Ishikawa (cell line): Measurements from ENCODE around the gene CNTN2.

Experiments used
- CEBPB ChIP-seq: IDR thresholded peaks from 2 replicates; pipeline ENCODE4 v1.6.1; 2012
- CREB1 ChIP-seq: IDR thresholded peaks from 2 replicates; pipeline ENCODE4 v1.6.1; 2012; ENCODE audit warnings: low read depth
- EGR1 ChIP-seq: IDR thresholded peaks from 2 replicates; pipeline ENCODE4 v1.6.1; 2012
- EP300 ChIP-seq: IDR thresholded peaks from 2 replicates; pipeline ENCODE4 v1.6.1; 2012; ENCODE audit warnings: borderline replicate concordance
- FOXM1 ChIP-seq: IDR thresholded peaks from 2 replicates; pipeline ENCODE4 v1.6.1; 2012; ENCODE audit warnings: low read depth, borderline replicate concordance
- NFIC ChIP-seq: IDR thresholded peaks from 2 replicates; pipeline ENCODE4 v1.6.1; 2012
- RAD21 ChIP-seq: IDR thresholded peaks from 2 replicates; pipeline ENCODE4 v1.6.1; 2012; ENCODE audit warnings: low read depth
- TAF1 ChIP-seq: IDR thresholded peaks from 2 replicates; pipeline ENCODE4 v1.6.1; 2012; ENCODE audit warnings: low read depth, mild to moderate bottlenecking
- TCF12 ChIP-seq: IDR thresholded peaks from 2 replicates; pipeline ENCODE4 v1.6.1; 2012; ENCODE audit warnings: low read depth
- TEAD4 ChIP-seq: IDR thresholded peaks from 2 replicates; pipeline ENCODE4 v1.6.1; 2012
- YY1 ChIP-seq: IDR thresholded peaks from 2 replicates; pipeline ENCODE4 v1.6.1; 2012; ENCODE audit warnings: low read depth
- ZBTB7A ChIP-seq: IDR thresholded peaks from 2 replicates; pipeline ENCODE4 v1.6.1; 2012; ENCODE audit warnings: low read depth
- TF ChIP-seq, protein P1 (sequence below): IDR thresholded peaks from 2 replicates; pipeline ENCODE4 v1.6.1; 2012; ENCODE audit warnings: low read depth, mild to moderate bottlenecking
- TF ChIP-seq, protein P2 (sequence below): IDR thresholded peaks from 2 replicates; pipeline ENCODE4 v1.6.1; 2012
- TF ChIP-seq, protein P3 (sequence below): IDR thresholded peaks from 2 replicates; pipeline ENCODE4 v1.6.1; 2012

CNTN2 gene

DNA sequence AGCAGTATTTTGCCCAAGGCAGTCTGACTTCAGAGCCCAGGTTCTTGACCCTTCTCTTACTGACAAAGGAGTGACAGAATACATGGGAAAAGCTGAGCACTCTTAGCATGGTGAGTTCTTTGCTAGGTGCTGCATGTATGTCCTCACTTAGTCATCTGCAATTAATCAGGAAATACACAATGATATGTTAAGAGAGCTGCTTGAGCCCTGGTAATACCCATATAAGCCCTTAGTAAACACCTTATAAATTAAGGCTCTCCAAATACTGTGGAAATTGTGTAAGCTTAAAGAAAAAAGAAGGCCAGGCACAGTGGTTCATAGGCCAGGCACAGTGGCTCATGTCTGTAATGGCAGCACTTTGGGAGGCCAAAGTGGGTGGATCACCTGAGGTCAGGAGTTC lies 55.2 kb downstream of the CNTN2 start:
- TF ChIP-seq, protein P1, sequence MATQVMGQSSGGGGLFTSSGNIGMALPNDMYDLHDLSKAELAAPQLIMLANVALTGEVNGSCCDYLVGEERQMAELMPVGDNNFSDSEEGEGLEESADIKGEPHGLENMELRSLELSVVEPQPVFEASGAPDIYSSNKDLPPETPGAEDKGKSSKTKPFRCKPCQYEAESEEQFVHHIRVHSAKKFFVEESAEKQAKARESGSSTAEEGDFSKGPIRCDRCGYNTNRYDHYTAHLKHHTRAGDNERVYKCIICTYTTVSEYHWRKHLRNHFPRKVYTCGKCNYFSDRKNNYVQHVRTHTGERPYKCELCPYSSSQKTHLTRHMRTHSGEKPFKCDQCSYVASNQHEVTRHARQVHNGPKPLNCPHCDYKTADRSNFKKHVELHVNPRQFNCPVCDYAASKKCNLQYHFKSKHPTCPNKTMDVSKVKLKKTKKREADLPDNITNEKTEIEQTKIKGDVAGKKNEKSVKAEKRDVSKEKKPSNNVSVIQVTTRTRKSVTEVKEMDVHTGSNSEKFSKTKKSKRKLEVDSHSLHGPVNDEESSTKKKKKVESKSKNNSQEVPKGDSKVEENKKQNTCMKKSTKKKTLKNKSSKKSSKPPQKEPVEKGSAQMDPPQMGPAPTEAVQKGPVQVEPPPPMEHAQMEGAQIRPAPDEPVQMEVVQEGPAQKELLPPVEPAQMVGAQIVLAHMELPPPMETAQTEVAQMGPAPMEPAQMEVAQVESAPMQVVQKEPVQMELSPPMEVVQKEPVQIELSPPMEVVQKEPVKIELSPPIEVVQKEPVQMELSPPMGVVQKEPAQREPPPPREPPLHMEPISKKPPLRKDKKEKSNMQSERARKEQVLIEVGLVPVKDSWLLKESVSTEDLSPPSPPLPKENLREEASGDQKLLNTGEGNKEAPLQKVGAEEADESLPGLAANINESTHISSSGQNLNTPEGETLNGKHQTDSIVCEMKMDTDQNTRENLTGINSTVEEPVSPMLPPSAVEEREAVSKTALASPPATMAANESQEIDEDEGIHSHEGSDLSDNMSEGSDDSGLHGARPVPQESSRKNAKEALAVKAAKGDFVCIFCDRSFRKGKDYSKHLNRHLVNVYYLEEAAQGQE = no peak
- TF ChIP-seq ZBTB7A (no peak), EP300 (no peak), YY1 (no peak), NFIC (no peak), TEAD4 (no peak), CEBPB (no peak), TCF12 (no peak), TAF1 (no peak), EGR1 (no peak), RAD21 (no peak), CREB1 (no peak), FOXM1 (no peak)
- TF ChIP-seq, protein P2, sequence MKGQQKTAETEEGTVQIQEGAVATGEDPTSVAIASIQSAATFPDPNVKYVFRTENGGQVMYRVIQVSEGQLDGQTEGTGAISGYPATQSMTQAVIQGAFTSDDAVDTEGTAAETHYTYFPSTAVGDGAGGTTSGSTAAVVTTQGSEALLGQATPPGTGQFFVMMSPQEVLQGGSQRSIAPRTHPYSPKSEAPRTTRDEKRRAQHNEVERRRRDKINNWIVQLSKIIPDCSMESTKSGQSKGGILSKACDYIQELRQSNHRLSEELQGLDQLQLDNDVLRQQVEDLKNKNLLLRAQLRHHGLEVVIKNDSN = no peak
- TF ChIP-seq, protein P3, sequence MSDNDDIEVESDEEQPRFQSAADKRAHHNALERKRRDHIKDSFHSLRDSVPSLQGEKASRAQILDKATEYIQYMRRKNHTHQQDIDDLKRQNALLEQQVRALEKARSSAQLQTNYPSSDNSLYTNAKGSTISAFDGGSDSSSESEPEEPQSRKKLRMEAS = no peak

DNA sequence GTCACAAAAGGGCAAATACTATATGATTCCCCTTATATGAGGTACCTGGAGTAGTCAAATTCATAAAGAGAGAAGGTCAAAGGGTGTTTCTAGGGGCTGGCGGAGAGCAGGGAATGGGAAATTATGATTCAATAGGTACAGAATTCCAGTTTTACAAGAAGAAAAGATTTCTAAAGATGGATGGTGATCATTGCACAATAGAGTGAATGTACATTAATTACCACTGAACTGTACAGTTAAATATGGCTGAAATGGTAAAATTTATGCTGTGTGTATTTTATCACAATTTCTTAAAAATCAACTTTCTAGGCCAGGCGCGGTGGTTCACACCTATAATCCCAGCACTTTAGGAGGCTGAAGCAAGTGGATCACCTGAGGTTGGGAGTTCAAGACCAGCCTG lies 59.4 kb downstream of the CNTN2 start:
- TF ChIP-seq YY1 (no peak), CREB1 (no peak)

DNA sequence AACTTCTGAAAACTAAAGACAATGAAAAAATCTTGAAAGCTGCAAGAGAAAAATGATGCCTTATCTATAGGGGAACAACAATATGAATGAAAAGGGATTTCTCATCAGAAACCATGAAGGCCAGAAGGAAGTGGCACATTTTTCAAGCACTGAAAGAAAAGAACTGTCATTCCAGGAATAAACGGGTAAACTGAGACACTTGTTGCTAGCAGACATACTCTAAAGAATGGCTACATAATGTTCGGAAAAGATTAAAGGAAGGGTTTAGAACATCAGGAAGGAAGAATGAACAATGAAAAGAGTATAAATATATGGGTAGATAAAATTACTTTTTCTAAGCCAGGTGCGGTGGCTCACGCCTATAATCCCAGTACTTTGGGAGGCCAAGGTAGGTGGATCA lies 64.3 kb downstream of the CNTN2 start:
- TF ChIP-seq ZBTB7A (no peak), EP300 (no peak), NFIC (no peak)
- TF ChIP-seq, protein P1 = no peak

DNA sequence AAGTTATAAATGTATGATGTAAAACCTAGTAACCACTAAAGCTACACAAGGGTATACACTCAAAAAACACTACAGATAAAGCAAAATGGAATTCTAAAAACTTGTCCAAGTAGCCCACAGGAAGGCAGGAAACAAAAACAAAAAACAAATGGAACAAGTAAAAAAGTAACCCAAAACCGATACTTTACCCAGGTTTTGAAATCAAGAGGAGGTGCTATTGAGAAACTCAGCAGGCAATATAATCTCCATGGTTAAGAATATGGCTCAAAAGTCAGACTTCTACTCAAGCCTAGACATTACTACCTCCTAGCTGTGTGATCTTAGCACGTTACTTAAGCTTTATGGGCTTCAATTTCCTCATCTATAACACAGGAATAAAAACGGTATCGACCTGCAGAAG lies 65.5 kb downstream of the CNTN2 start:
- TF ChIP-seq, protein P1 = no peak
- TF ChIP-seq, protein P2 = no peak
- no peak for TF ChIP-seq TEAD4
- no peak for TF ChIP-seq CEBPB
- no peak for TF ChIP-seq CREB1
- no peak for TF ChIP-seq TAF1
- TF ChIP-seq NFIC = no peak
- TF ChIP-seq, protein P3 = no peak
- TF ChIP-seq RAD21 = no peak
- no peak for TF ChIP-seq EGR1
- no peak for TF ChIP-seq ZBTB7A
- no peak for TF ChIP-seq FOXM1
- no peak for TF ChIP-seq EP300
- no peak for TF ChIP-seq YY1
- no peak for TF ChIP-seq TCF12

DNA sequence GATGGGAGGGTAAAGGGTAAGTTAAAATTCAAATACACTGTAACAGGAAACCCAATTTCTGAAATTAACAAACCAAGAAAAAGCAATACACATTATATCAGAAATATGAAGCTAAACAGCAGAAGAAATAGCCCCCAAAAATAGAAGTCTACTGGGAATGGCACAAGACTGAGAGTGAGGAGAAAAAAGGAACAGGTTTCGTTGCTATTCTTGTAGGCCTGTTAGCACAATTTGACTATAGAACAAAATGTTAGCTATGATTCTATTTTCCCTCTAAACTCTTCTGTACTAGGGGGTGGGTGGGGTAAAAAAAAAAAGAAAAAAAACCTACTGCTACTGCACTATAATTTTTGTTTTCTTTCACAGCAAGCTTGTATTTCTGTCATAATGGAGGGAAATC lies 66.3 kb downstream of the CNTN2 start:
- TF ChIP-seq RAD21 = no peak
- TF ChIP-seq CREB1 = no peak
- no peak for TF ChIP-seq TCF12
- no peak for TF ChIP-seq TAF1
- TF ChIP-seq, protein P1 = no peak
- no peak for TF ChIP-seq EP300
- TF ChIP-seq CEBPB = no peak
- no peak for TF ChIP-seq YY1
- TF ChIP-seq, protein P3 = no peak
- no peak for TF ChIP-seq TEAD4
- TF ChIP-seq NFIC = no peak
- TF ChIP-seq, protein P2 = no peak
- no peak for TF ChIP-seq ZBTB7A
- no peak for TF ChIP-seq EGR1
- no peak for TF ChIP-seq FOXM1
